HG03558 (cell line): ENCODE measurements around the gene ANKRD40.
"Not testable (repeated sequence)": the region's sequence is repeated elsewhere in the genome, so short reads cannot be mapped to it uniquely, and the experiment has no call there.

Source experiments
- ATAC-seq: cut with Tn5 transposase; IDR thresholded peaks from one replicate; pipeline ENCODE4 v1.9.1; 2021; ENCODE audit warnings: moderate number of reproducible peaks; ENCODE audit not compliant: unreplicated experiment; ENCODE audit errors: extremely low read depth

The ANKRD40 gene

DNA sequence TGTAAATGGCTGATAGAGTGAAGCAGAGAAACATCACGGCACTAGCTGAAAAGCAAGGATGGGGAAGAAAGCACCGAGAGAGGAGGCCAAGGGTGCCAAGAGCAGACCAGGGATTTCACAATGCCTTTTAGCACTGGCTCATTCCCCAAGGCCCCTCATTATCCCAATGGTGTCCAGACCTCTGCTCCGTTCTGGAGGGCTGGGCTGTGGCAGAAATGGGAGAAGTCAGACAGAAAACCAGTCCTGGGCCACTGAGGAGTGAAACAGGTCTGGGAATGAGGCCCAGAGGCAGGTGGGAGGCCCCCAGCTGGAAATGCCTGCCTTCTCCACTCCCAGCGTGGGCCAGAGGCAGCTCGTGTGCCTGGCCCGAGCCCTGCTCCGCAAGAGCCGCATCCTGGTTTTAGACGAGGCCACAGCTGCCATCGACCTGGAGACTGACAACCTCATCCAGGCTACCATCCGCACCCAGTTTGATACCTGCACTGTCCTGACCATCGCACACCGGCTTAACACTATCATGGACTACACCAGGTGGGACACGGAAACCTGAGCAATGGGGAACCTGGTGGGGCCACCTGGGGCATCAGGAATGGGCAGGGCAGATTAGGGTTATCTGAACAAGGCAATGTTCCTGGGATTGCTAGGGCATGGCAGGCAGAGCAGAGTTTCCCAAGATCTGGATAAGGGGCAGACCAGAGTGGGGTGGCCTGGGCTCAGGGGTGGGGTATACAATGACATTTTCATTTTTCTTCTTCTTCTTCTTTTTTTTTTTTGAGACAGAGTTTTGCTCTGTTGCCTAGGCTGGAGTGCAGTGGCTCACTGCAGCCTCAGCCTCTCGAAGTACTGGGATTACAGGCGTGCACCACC, 20.3 kb downstream of the ANKRD40 start:
- ATAC-seq, result no peak

DNA sequence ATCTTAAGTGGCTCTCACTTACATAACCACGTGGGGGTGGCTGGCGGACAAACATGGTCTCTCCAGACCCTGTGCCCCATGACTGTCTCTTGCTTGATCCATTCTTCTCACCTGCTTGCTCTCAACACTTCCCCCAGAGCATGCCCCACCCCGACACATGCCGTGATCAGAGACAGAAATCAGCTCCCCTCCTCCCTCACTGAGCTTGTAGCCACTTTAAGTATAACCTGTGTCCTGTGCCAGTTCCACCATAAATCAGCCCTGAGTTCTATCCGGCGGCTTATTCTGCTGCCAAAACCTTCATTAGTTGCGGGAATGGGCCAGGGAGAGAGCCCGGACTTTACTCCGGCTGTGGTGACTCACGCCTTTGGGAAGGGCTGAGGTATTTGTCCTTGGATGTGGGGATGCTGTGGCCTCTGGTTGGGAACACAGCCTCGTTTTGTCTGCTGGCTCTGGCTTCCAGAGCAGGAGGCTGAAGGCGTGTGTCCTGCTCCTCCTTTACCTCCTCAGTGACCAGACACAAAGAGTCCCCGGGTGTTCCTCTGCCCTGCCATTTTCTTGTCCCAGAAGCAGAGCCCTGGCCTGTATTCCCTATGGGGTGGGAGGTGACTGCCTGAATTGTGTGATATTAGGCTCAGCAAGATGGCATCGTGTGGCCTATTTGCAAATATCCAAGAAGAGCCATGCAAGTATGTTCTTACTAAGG, 21.1 kb downstream of the ANKRD40 start:
- no peak for ATAC-seq

DNA sequence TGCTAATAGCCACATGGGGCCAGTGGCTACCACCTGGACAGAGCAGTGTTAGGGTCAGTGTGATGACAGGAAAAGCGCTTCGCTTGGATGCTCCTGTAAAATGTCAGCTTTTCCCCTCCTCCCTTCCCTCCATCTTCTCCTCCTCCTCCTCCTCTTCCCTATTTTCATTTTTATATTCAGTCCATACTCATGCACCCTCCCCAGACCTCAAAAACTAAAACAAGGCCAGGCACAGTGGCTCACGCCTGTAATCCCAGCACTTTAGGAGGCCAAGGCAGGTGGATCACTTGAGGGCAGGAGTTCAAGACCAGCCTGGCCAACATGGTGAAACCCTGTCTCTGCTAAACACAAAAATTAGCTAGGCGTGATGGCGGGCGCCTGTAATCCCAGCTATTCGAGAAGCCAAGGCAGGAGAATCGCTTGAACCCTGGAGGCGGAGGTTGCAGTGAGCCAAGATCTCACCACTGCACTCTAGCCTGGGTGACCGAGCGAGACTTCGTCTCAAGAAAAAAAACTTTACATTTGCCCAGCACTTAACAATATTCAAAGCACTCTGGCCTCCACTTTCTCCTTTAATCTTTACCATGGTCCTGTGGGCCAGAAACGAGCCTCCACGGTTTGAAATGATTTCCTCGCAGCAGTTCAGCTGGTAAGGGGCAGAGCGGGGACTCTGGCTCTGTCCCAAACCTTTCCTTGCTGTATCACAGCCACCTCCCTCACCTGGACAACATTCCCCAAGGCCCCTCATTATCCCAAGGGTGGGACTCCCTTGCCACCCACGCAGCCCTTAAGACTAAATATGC, 21.8 kb downstream of the ANKRD40 start:
- ATAC-seq, result no peak

DNA sequence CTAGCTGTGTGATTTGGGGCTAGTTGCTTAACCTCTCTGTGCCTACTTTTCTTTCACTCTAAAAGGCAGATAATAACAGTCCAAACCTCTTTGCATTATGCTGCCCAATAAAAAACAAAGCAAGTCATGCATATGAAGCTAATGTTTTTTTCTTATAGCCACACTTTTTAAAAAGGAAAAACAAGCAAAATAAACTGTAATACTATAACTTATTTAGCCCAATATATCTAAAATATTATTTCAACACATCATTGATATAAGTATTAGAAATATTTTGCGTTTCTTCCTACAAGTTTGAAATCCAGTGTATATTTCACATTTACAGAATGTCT, 22.4 kb downstream of the ANKRD40 start:
- ATAC-seq, result no peak

DNA sequence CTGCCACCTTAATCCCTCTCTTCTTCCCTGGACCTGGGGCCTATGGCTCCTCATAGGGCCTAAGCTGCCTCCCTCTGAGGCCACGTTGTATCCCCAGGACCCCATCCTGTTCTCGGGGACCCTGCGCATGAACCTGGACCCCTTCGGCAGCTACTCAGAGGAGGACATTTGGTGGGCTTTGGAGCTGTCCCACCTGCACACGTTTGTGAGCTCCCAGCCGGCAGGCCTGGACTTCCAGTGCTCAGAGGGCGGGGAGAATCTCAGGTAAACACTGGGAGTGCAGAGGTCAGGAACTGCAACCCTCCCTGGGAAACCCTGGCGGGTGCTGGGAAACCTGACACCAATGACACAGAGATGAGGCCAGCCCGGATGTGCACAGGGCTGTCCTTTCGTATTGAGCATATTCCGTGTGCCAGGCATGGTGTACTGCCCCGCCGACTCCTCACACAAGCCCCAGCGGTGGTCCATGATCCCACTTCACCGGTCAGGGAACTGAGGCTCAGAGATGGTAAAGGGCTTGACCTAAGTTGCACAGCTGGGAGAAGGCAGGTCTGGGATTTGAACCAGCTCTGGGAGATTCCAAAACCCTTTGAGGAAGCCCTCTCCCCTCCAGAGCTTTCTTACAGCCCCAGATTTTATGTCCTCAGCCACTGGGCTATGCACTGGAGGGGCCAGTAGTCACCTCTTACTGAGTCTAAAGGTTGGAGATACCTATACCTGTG, 22.9 kb downstream of the ANKRD40 start:
- no peak for ATAC-seq

DNA sequence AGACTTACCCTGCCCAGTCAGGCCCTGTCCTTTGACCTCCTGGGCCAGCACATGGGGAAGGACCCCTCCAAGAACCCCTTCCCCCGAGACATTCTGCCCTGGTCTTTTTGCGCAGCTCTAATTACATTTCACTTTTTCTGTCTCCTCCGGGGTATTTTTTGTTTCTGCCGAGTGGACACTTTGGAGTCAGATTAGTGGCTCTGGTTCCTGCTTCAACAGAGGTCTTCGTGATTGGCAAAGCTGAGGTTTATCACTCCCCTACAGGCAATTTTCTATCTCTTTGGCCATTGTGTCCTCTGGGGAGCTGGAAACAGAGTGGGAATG, 23.5 kb downstream of the ANKRD40 start:
- ATAC-seq, result no peak

DNA sequence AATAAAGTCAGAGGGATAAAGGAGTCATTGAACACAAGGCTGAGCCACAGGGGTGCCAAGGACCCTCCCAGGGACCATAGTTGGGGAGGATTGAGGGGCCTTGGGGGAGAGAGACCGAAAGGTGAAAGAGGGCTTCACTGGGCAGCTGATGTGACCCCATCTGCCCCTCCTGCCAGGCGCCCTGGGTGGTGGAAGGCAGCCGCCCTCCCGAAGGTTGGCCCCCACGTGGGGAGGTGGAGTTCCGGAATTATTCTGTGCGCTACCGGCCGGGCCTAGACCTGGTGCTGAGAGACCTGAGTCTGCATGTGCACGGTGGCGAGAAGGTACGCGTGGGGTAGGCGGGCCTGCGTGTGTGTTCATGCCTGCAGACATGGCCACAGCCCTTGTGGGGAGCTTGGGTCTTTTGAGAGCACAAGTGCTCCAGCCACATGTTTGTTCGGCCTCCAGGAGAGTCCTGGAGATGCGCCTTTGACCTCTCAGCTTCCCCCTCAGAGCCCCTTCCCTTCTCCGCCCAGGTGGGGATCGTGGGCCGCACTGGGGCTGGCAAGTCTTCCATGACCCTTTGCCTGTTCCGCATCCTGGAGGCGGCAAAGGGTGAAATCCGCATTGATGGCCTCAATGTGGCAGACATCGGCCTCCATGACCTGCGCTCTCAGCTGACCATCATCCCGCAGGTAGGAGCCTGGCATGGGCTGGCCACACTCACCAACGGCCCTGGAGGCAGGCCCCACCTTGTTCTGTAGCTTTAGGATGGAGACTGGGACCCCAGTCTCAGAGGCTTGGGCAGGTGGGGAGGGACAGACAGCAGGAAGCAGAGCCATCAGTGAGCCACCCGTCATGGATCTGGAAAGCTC, 24.1 kb downstream of the ANKRD40 start:
- no peak for ATAC-seq

DNA sequence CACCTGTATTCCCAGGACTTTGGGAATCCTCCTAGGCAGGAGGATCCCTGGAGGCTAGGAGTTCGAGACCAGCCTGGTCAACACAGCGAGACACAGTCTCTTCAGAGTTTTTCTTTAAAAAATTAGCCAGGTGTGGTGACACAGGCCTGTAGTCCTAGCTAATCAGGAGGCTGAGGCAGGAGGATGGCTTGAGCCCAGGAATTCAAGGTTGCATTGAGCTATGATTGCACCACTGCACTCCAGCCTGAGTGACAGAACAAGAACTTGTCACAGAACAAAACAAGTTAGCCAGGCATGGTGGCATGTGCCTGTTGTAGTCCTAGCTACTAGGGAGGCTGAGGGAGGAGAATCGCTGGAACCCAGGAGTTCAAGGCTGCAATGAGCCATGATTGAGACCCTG, 24.8 kb downstream of the ANKRD40 start:
- no peak for ATAC-seq

DNA sequence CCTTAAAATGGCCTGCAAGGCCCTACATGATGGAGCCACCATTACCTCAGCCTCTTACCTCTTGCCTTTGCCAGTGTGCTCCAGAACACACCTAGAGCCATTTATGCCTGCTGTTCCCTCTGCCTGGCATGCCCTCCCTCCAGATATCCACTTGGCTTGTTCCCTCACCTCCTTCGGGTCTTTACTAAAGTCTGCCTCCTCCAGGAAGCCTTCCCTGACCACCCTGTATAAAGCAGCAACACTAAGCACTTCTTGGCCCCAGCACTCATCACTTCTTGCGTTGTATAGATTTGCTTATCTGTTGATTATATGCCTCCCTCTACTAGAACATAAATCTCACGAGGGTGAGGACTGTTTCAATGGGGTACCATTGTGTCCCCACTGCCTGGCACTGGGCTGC, 25.3 kb downstream of the ANKRD40 start:
- no peak for ATAC-seq

DNA sequence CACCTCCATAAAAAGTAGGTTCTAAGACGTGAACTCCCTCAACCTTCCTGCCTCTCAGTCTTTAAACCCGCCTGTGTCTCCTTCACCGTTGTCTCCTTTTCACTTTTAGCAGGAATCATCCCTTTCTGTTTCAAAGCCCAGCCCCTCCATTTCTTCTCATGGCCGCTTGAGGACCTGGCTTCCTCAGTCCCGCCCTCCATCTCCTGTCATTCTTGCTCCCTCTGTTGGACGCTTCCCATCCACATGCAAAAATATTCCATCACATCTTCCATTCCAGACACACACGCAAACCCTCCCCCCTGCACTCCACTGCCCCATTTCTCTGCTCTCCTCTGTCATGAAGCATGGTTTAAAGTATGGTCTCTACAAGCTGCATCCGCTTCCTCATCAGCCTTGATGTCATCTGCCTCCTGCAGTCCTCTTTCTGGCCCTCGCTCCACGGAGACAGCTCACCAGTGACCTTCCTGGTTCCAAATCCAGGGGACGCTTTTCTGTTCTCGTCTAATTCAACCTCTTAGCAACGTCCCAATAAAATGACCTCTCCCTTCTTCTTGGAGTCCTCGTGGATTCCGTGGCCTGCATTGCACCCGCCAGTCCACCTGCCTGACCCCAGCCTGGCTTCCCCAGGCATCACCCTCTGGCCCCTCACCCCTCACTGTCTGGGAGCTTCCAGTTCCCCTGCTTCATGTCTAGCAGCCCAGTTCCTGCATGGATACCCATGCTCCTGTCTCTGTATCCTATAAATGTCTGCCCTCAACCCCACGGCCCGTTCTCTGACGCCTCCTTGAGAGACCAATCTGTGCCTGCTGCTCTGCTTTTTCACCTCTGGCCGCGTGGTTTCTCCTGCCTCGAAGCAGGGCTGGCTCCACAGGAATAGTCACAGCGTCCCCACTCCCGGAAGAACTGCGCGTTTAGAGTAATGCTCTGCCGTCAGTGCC, 26.2 kb downstream of the ANKRD40 start:
- no peak for ATAC-seq

DNA sequence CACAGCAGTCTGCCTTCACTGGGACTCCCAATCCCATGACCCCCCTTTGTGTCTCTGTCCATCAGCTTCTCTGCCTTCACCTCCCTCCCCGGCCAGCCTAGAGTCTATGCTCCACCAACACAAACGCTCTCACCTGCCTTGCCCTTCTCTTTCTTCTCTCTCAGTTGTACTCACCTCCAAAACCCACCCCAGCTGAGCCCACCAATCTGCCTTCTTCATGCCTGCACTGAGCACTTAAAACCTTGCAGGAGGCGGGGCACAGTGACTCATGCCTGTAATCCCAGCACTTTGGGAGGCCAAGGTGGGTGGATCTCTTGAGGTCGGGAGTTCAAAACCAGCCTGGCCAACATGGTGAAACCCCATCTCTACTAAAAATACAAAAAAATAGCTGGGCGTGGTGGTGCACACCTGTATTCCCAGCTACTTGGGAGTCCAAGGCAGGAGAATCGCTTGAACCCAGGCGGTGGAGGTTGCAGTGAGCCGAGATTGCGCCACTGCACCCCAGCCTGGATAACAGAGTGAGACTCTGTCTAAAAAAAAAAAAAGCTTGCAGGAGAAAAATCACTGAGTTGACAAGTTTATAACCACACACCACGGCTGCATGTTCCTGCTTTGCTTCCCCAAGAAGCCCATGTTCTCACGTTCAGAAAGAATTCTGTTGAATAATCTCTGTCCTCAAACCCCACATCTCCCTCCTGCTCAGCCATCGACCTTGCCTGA, 27.0 kb downstream of the ANKRD40 start:
- not testable (repeated sequence) for ATAC-seq

DNA sequence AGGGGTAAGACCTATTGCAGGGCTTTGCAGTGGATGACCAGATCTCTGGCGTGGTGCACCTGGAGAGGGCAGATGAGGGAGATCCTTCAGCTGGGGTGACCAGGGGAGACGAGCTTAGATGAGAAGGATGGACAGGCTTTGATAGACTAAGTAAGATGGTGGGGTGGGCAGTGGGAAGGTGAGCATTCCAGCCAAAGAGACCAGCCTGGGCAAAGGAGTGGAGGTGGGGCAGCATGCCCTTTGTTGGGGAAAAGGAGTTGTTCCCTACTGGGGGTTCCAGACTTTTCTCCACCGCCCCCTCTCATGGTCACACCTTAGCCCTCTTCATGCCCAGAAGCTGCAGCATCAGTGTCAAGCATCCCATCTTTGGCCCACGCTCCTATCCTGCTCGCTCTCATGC, 27.6 kb downstream of the ANKRD40 start:
- no peak for ATAC-seq

DNA sequence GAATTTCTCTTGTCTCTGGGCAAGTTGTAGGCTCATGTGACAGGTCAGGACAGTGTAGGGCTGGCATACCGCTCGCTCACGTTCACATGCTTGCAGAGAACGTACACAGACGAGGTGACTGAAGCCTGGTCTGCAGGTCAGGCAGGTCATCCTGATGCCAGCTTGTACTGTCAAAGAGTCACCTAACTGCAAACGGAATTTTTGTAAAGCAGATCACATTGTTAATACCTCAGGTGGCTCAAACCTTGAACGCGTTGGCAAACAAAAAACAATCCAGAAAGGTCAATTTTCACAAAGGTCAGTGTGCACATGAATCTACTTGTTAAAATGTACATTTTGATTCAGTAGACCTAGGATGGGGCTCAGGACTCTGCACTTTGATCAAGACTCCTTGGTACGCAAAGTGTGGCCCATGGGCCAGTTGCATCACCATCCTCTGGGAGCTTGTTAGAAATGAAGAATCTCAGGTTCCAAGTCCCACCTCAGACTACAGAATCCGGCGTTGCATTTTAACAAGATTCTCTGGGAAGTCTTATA, 28.6 kb downstream of the ANKRD40 start:
- ATAC-seq, result no peak

DNA sequence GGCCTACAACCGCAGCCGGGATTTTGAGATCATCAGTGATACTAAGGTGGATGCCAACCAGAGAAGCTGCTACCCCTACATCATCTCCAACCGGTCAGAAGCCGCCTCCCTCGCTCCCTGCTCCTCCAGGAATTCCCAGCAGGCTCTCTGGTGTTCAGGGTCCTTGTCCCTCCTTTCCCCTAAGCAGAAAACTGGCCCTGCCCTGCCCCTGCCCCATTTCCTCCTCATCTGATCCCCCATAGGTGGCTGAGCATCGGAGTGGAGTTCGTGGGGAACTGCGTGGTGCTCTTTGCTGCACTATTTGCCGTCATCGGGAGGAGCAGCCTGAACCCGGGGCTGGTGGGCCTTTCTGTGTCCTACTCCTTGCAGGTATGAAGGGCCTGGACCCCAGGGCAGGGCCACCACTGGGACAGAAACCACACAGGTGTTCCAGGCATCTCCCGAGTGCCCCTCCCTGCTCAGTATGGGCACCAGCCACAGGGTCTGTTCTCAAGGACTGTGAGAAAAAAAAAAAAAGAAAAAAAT, 29.8 kb downstream of the ANKRD40 start:
- no peak for ATAC-seq

DNA sequence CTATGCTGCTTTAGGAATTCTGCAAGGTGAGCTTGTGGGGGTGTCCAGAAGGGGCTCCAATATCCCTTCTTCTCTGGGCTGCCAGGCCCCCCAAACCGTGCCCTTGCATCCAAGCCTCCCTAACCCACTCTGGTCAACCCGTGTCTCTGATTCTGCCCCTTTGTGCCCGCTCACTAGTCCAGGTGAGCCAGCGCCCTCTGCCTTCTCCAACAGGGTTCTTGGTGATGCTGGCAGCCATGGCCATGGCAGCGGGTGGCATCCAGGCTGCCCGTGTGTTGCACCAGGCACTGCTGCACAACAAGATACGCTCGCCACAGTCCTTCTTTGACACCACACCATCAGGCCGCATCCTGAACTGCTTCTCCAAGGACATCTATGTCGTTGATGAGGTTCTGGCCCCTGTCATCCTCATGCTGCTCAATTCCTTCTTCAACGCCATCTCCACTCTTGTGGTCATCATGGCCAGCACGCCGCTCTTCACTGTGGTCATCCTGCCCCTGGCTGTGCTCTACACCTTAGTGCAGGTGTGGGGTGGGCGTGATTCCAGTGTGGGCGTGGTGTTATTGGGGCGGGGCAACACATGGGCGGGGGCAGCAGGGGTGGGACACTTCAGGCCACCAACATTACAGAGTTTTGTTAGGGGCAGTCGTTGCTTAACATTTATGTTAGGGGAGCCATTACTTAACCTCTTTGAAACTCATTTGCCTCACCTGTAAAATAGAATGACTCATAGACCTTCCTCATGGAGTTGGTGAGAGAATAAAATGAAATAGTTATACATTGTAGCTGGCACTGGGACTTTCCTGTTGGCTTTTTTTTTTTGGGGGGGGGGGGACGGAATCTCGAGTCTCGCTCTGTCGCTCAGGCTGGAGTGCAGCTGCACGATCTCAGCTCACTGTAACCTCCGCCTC, 31.4 kb downstream of the ANKRD40 start:
- no peak for ATAC-seq

DNA sequence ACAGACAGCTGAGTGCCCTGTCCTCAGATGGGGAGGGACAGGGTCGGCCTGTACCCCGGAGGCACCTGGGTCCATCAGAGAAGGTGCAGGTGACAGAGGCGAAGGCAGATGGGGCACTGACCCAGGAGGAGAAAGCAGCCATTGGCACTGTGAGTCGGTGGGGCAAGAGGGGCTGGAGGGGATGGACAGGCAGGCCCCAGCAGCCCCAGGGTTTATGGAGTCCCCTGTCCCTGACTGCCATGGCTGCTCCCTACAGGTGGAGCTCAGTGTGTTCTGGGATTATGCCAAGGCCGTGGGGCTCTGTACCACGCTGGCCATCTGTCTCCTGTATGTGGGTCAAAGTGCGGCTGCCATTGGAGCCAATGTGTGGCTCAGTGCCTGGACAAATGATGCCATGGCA, 32.1 kb downstream of the ANKRD40 start:
- no peak for ATAC-seq
